ENCODE results near the gene ZSCAN21.

Gene ZSCAN21

DNA sequence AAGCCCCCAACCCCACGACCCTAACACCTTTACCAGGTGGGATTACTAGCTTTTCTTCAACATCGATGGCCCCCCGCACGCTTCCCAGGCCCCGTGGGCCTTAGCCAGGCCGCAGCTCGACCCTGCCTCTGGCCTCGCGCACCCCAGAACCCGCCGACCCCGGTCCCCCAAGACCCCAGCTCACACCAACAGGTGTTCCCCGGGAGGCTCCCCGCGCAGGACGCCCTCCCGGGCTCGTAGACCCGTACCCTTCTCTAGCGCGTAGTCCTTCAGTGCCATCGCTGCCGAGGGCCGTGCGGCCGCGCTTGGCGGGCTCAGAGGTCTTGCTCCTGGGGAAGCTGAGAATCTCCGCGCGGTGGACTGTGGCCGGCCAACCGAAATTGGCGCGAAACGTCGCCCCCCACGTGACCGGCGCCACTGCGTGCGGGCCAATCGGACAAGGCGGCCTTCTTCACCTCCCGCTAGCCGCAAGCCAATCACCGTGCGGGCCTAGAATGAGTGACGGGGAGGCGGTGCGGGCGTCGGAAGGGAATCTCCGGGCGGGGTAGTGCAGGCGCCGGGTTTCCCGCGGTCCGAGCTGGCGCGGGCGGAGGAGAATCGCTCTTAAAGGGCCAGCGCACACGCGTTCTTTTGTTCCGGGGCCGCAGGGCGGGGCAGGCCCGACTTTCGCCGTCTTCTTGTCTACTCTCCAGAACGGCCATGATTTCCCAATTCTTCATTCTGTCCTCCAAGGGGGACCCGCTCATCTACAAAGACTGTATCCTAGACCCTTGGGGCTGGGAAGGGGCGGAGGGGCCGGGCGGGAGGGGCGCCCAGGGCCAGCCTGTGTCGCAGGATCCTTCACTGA lies 51.7 kb downstream of the ZSCAN21 start, which contains the start of the genes AP4M1 and MCM7:
Gene AP4M1 (plus strand): TSS at position 628 of the 847 bp plus-strand sequence. CDS start 72 bp downstream, at position 700.
Gene MCM7 (minus strand): TSS at position 382 of the 847 bp plus-strand sequence. CDS start 103 bp downstream, at position 279.
- peak; percentile 94 for DNase-seq

GRCh38 chr7:100102950-100103840 lies 53.6 kb downstream of the ZSCAN21 start:
- DNase-seq = no peak

DNA sequence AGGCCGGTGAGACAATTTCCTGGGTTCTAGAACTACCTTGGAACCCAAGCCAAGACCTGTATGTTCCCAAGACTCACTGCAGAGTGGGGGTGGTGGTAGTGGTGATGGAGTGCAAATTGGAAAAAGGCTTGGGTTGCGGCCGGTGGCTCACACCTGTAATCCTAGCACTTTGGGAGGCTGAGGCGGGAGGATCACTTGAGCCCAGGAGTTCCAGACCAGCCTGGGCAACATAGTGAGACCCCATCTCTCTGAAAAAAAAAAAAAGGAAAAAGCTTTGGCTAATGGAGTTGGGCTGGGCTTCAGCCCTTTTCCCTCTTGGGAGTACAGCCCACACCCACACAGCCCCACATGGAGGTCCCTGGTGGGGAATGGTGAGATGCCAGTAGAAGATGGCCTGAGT lies 56.0 kb downstream of the ZSCAN21 start:
- DNase-seq = no peak

DNA sequence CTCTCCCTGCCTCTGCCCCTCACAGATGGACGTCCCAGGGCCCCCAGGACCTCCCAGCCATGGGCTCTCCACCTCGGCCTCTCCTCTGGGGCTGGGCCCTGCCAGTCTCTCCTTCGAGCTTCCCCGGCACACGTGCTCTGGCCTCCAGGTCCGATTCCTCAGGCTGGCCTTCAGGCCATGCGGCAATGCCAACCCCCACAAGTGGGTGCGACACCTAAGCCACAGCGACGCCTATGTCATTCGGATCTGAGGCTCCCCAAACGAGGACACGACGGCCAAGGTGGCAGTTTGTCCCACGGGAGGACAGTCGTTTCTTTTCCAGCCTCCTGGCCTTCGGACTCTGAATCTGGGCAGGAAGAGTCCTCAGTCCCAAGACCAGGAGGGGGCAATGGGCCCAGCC lies 57.1 kb downstream of the ZSCAN21 start:
- no peak for DNase-seq

GRCh38 chr7:100107125-100107737 lies 57.7 kb downstream of the ZSCAN21 start:
- no peak for DNase-seq

GRCh38 chr7:100107890-100108289 lies 58.3 kb downstream of the ZSCAN21 start:
- no peak for DNase-seq

DNA sequence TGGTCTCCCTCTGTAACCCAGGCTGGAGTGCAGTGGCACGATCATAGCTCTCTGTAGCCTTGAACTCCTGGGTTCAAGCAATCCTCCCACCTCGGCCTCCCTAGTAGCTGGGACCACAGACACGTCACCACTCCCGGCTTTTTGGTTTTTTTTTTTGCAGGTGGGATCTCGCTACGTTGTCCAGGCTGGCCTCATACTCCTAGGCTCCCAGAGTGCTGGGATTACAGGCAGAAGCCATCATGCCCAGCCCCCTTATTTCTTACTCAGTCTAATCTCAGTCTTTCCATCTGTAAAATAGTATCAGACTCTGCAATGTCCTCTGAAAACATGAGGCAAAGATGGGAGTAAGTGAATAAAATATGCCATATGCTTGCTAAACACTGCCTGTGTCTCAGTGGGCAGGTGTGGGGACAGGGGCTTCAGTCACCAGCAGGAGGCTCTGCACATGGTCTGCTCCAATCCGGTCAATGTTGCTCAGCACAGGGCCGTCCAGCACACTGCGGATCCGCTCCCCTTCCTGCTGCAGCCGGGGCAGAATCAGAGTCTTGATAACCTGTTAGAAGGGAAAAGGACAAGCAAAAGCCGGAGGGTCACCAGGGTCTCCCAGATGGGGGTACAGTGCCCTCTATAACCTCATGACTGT lies 60.1 kb downstream of the ZSCAN21 start:
- no peak for DNase-seq

DNA sequence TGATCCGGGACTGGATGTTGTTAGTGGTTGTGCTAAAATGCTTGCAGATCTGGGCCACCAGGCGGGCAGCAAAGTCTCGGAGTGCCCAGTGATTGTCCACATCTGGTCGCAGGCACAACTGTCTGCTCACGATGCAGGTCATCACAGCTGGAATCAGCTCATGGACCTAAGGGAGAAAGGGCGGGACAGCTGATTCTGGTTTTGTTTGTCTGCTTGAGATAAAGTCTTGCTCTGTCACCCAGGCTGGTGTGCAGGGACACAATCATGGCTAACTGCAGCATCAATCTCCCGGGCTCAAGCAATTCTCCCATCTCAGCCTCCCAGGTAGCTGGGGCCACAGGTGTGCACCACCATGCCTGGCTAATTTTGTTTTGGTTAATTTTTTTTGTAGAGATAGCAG lies 61.6 kb downstream of the ZSCAN21 start:
- DNase-seq = no peak

DNA sequence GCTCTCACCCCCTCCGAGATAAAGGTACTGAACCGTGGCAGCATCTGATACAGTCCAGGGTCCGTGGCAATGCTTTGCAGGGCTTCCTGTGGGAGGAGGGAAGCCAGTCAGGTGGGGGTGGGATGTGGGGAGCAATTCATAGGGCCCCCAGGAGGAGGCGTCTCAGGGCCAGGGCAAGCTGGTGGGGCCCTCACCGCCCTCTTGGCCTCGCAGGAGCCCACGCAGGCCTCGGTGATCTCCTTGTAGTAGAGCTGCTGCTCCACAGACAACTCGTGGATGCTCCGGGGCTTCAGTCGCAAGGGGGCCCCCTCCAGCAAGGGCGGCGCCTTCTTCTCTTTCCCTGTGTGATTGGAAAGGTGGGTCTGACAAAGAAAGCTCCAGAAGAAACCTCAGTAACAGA lies 62.3 kb downstream of the ZSCAN21 start:
- no peak for DNase-seq

Data from activated CD8-positive, alpha-beta memory T cell treated with anti-CD3 and anti-CD28 coated beads, Interleukin-2, amount 50 U/mL, for 4 hours (primary cell).